HG02943 (cell line): ENCODE results near the gene FASTK.
"Not testable (repeated sequence)": the region's sequence is repeated elsewhere in the genome, so short reads cannot be mapped to it uniquely, and the experiment has no call there.

ENCODE experiments used
- ATAC-seq: cut with Tn5 transposase; IDR thresholded peaks from one replicate; pipeline ENCODE4 v1.9.1; 2021; ENCODE audit warnings: mild to moderate bottlenecking, low read depth, moderate library complexity; ENCODE audit not compliant: unreplicated experiment

Gene FASTK

GRCh38 chr7:151053751-151054150, 26.9 kb downstream of the FASTK start:
- ATAC-seq: no peak

GRCh38 chr7:151053096-151053495, 27.5 kb downstream of the FASTK start:
- no peak for ATAC-seq

GRCh38 chr7:151051108-151051507, 29.5 kb downstream of the FASTK start:
- no peak for ATAC-seq

- no peak for ATAC-seq
Observed at GRCh38 chr7:151048911-151049463, 31.6 kb downstream of the FASTK start.

- ATAC-seq: no peak
Observed at GRCh38 chr7:151047976-151048815, 32.4 kb downstream of the FASTK start, which contains the start of gene ASIC3. TSS of gene ASIC3 (plus strand) at chr7:151048531. CDS start at chr7:151048886, 355 bp downstream.

- no peak for ATAC-seq
Observed at GRCh38 chr7:151046603-151047573, 33.7 kb downstream of the FASTK start.

- no peak for ATAC-seq
Observed at GRCh38 chr7:151045967-151046366, 34.6 kb downstream of the FASTK start.

- no peak for ATAC-seq
Observed at GRCh38 chr7:151045262-151045661, 35.3 kb downstream of the FASTK start.

GRCh38 chr7:151043959-151044358, 36.6 kb downstream of the FASTK start:
- ATAC-seq: no peak

- not testable (repeated sequence) for ATAC-seq
Observed at GRCh38 chr7:151043449-151043848, 37.2 kb downstream of the FASTK start.

- no peak for ATAC-seq
Observed at GRCh38 chr7:151040616-151041375, 39.8 kb downstream of the FASTK start.

GRCh38 chr7:151039850-151040548, 40.6 kb downstream of the FASTK start:
- no peak for ATAC-seq

- ATAC-seq: no peak
Observed at GRCh38 chr7:151038951-151039849, 41.4 kb downstream of the FASTK start.

GRCh38 chr7:151035902-151036301, 44.7 kb downstream of the FASTK start:
- no peak for ATAC-seq

- no peak for ATAC-seq
Observed at GRCh38 chr7:151035026-151035717, 45.4 kb downstream of the FASTK start.

- no peak for ATAC-seq
Observed at GRCh38 chr7:151034312-151035025, 46.1 kb downstream of the FASTK start.

- no peak for ATAC-seq
Observed at GRCh38 chr7:151033864-151034249, 46.8 kb downstream of the FASTK start.
